ENCODE results near the gene KLHDC9.

The KLHDC9 gene

GRCh38 chr1:161098210-161099068, at the start of gene KLHDC9:
TSS of gene KLHDC9 (plus strand) at chr1:161098361. CDS start at chr1:161098536, 175 bp downstream.
- ChIA-PET CTCF (interaction anchor here (0.6 to 8.2 kb wide), 25 partner anchors 7 to 114 kb away, joined by 3 to 137 read pairs (median 5); partner anchors contain the start of genes ARHGAP30, DEDD, NECTIN4 and NIT1), POLR2A (interaction anchor here (0.6 to 1.1 kb wide), 3 partner anchors 10 to 60 kb away, joined by 3 read pairs; partner anchors contain the start of genes DEDD and TSTD1)
- TF ChIP-seq CTCF (IDR thresholded peaks at IDR 0.05; ENCODE audit: control extremely low read depth, extremely low read depth, low read depth, missing control alignments): peak; percentile 16
- DNase-seq (ENCODE audit: extremely low spot score): peak; percentile 95

GRCh38 chr1:161048949-161049722, 49.0 kb upstream of the KLHDC9 start:
- no peak for DNase-seq (ENCODE audit: extremely low spot score)
- no peak for TF ChIP-seq CTCF (IDR thresholded peaks at IDR 0.05; ENCODE audit: control extremely low read depth, extremely low read depth, low read depth, missing control alignments)
- ChIA-PET POLR2A (no interaction called here), CTCF (interaction anchor here (2.7 kb wide), 1 partner anchor 23 kb away, joined by 8 read pairs; no protein-coding TSS in a partner anchor)

- POLR2A ChIA-PET: interaction anchor here (0.6 kb wide), 1 partner anchor 16 kb away, joined by 3 read pairs; no protein-coding TSS in a partner anchor
Observed at GRCh38 chr1:161051219-161051618, 46.9 kb upstream of the KLHDC9 start.

GRCh38 chr1:161052899-161053298, 45.3 kb upstream of the KLHDC9 start:
- CTCF ChIA-PET: no interaction called here
- DNase-seq (ENCODE audit: extremely low spot score): no peak
- POLR2A ChIA-PET: no interaction called here
- TF ChIP-seq CTCF (IDR thresholded peaks at IDR 0.05; ENCODE audit: control extremely low read depth, extremely low read depth, low read depth, missing control alignments): no peak

More at GRCh38 chr1:161051219-161051618, 46.9 kb upstream of the KLHDC9 start:
- CTCF ChIA-PET: interaction anchor here (1.0 to 2.7 kb wide), 3 partner anchors 8 to 20 kb away, joined by 3 to 8 read pairs (median 5); no protein-coding TSS in a partner anchor
- no peak for DNase-seq (ENCODE audit: extremely low spot score)
- no peak for TF ChIP-seq CTCF (IDR thresholded peaks at IDR 0.05; ENCODE audit: control extremely low read depth, extremely low read depth, low read depth, missing control alignments)

- ChIA-PET POLR2A (interaction anchor here (0.9 kb wide), 1 partner anchor 9 kb away, joined by 3 read pairs; the partner anchor contains the start of gene USF1), CTCF (interaction anchor here (0.8 to 1.6 kb wide), 6 partner anchors 8 to 44 kb away, joined by 3 to 7 read pairs (median 4); partner anchors contain the start of genes KLHDC9 and USF1)
- no peak for TF ChIP-seq CTCF (IDR thresholded peaks at IDR 0.05; ENCODE audit: control extremely low read depth, extremely low read depth, low read depth, missing control alignments)
- DNase-seq (ENCODE audit: extremely low spot score): no peak
Observed at GRCh38 chr1:161054232-161054631, 43.9 kb upstream of the KLHDC9 start.

GRCh38 chr1:161054805-161055204, 43.4 kb upstream of the KLHDC9 start:
- ChIA-PET POLR2A (interaction anchor here (0.9 kb wide), 1 partner anchor 9 kb away, joined by 3 read pairs; the partner anchor contains the start of gene USF1), CTCF (interaction anchor here (0.8 to 1.6 kb wide), 7 partner anchors 9 to 43 kb away, joined by 3 to 7 read pairs (median 4); partner anchors contain the start of genes KLHDC9 and USF1)
- DNase-seq (ENCODE audit: extremely low spot score): no peak
- peak; percentile 33 for TF ChIP-seq CTCF (IDR thresholded peaks at IDR 0.05; ENCODE audit: control extremely low read depth, extremely low read depth, low read depth, missing control alignments)
